Measurements from ENCODE around the gene NR4A1. TPM values are rescaled to one million over a fixed set of nuclear protein-coding genes. Genes with fewer than 3 reads are reported as not detected.

NR4A1 gene
- total RNA-seq, 1 experiment from 2014 or later: 12.5 TPM

- DNase-seq (ENCODE audit: low spot score): no peak
- H3K27ac ChIP-seq (ENCODE audit: low read depth, low read length, poor library complexity, severe bottlenecking): no peak overlapping the region
- H3K9me3 ChIP-seq (ENCODE audit: low read depth, low read length, poor library complexity, severe bottlenecking): no peaks in the 10 kb centered on the region
- peaks cover 6% of the 10 kb centered on the region for H3K36me3 ChIP-seq (ENCODE audit: insufficient read depth, low read length, poor library complexity, severe bottlenecking)
- no TSS peak for BruUV-seq (replicated peaks)
- H3K27me3 ChIP-seq (replicated peaks; ENCODE audit: insufficient read depth, low read depth, low read length, poor library complexity): no peaks in the 10 kb centered on the region
- TF ChIP-seq EZH2 (IDR thresholded peaks at IDR 0.05; ENCODE audit: borderline replicate concordance, low read depth, low read length, poor library complexity, severe bottlenecking) (no peak), CTCF (conservative IDR thresholded peaks at IDR 0.05; ENCODE audit: low read depth, low read length) (no peak)
- ChIA-PET POLR2A (ENCODE audit: low non-redundant PET) (no interaction called here), CTCF (no interaction called here)
- no peaks in the 10 kb centered on the region for H3K4me1 ChIP-seq (ENCODE audit: insufficient read depth, low read length, poor library complexity, severe bottlenecking)
- intact Hi-C loops (cut with micrococcal nuclease; ENCODE audit: unreplicated experiment): no loop called here
- no peak overlapping the region for H3K4me3 ChIP-seq (ENCODE audit: low read depth, low read length, poor library complexity, severe bottlenecking)
These were observed 9.4 kb downstream of the NR4A1 start for GRCh38 chr12:52060498-52061177.

GRCh38 chr12:52061470-52062166, 10.4 kb downstream of the NR4A1 start:
- H3K4me3 ChIP-seq (ENCODE audit: low read depth, low read length, poor library complexity, severe bottlenecking): no peak overlapping the region
- TF ChIP-seq EZH2 (IDR thresholded peaks at IDR 0.05; ENCODE audit: borderline replicate concordance, low read depth, low read length, poor library complexity, severe bottlenecking) (no peak), CTCF (conservative IDR thresholded peaks at IDR 0.05; ENCODE audit: low read depth, low read length) (no peak)
- H3K27me3 ChIP-seq (replicated peaks; ENCODE audit: insufficient read depth, low read depth, low read length, poor library complexity): no peaks in the 10 kb centered on the region
- no TSS peak for BruUV-seq (replicated peaks)
- H3K9me3 ChIP-seq (ENCODE audit: low read depth, low read length, poor library complexity, severe bottlenecking): no peaks in the 10 kb centered on the region
- ChIA-PET POLR2A (ENCODE audit: low non-redundant PET) (no interaction called here), CTCF (no interaction called here)
- H3K27ac ChIP-seq (ENCODE audit: low read depth, low read length, poor library complexity, severe bottlenecking): no peak overlapping the region
- intact Hi-C loops (cut with micrococcal nuclease; ENCODE audit: unreplicated experiment): no loop called here
- H3K4me1 ChIP-seq (ENCODE audit: insufficient read depth, low read length, poor library complexity, severe bottlenecking): no peaks in the 10 kb centered on the region
- DNase-seq (ENCODE audit: low spot score): no peak
- H3K36me3 ChIP-seq (ENCODE audit: insufficient read depth, low read length, poor library complexity, severe bottlenecking): peaks cover 6% of the 10 kb centered on the region

GRCh38 chr12:52062167-52063081, 11.2 kb downstream of the NR4A1 start:
- TF ChIP-seq CTCF (conservative IDR thresholded peaks at IDR 0.05; ENCODE audit: low read depth, low read length) (no peak), EZH2 (IDR thresholded peaks at IDR 0.05; ENCODE audit: borderline replicate concordance, low read depth, low read length, poor library complexity, severe bottlenecking) (no peak)
- POLR2A ChIA-PET (ENCODE audit: low non-redundant PET): interaction anchor here (0.5 kb wide), 1 partner anchor 11 kb away, joined by 7 read pairs; the partner anchor contains the start of gene NR4A1

More at GRCh38 chr12:52062167-52063081, 11.2 kb downstream of the NR4A1 start:
- Histone ChIP-seq H3K27me3 (replicated peaks; ENCODE audit: insufficient read depth, low read depth, low read length, poor library complexity) (no peaks in the 10 kb centered on the region), H3K9me3 (ENCODE audit: low read depth, low read length, poor library complexity, severe bottlenecking) (no peaks in the 10 kb centered on the region), H3K4me1 (ENCODE audit: insufficient read depth, low read length, poor library complexity, severe bottlenecking) (no peaks in the 10 kb centered on the region), H3K36me3 (ENCODE audit: insufficient read depth, low read length, poor library complexity, severe bottlenecking) (peaks cover 3% of the 10 kb centered on the region), H3K27ac (ENCODE audit: low read depth, low read length, poor library complexity, severe bottlenecking) (no peak overlapping the region), H3K4me3 (ENCODE audit: low read depth, low read length, poor library complexity, severe bottlenecking) (no peak overlapping the region)
- BruUV-seq (replicated peaks): no TSS peak
- intact Hi-C loops (cut with micrococcal nuclease; ENCODE audit: unreplicated experiment): no loop called here
- CTCF ChIA-PET: no interaction called here
- no peak for DNase-seq (ENCODE audit: low spot score)

All from A673 (cell line).